ENCODE data around the gene COL9A3. TPM values are rescaled to one million over a fixed set of nuclear protein-coding genes. Genes with fewer than 3 reads are reported as not detected.

The COL9A3 gene
- 0.14 and 1.7 TPM in 2 replicates for total RNA-seq

DNA sequence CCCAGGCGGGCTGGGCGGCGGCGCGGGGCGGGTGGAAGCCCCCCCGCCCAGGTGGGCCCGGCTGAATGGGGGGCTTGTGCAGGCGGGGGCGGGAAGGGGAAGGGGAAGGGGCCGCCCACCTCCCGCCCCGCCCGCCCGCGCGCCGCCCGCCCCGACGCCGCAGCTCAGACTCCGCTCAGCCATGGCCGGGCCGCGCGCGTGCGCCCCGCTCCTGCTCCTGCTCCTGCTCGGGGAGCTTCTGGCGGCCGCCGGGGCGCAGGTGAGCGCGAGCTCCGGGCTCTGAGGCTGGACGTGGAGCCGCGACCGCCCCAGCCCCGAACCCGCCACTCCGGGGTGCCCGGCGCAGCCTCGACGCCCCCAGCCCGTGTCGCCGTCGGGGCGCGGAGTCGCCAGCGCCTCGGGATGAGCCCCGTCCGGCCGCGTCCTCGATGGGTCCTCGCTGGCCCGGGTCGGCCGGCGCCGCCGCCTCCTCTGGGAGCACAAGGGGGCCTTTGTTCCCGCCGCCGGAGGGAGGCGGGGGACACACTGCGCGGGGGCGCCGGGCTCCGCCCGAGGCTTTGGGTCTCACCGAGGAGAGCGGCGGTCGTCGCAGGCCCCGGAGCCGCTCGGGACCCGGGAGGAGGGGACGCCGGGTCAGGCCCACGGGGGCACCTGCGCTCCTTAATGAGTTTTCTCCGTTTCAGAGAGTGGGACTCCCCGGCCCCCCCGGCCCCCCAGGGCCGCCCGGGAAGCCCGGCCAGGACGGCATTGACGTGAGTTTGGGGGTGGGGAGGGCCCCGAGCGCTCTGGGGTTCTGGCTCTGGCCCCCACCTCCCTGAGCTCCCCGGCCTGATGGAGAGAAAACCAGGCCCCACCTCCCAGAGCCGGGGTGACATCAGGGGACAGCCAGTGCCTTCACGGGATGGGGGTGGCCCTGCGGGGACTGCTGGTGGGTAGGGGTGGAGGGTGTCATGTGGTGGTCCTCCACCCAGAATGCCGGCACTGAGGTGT lies at the start of gene COL9A3:
COL9A3 (plus strand) TSS at position 167 of the 990 bp plus-strand sequence; CDS start at position 182, 15 bp downstream.

DNA sequence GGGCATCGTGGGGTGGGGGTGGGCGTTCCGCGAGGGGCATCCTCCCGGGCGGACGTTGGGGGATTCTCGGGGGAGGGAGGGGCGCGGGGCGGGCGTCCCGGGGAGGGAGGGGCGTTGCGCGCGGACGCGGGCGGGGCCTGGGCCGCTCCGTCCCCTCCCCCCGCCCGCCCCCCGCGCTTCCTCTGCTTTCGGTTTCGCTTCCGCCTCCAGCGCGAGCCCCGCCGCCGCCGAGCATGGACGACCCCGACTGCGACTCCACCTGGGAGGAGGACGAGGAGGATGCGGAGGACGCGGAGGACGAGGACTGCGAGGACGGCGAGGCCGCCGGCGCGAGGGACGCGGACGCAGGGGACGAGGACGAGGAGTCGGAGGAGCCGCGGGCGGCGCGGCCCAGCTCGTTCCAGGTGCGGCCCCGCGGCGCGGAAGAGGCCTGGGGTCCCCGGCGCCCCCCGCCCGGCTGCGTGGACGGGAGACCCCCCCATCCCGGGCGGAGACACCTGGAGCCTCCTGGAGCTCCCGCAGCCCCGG lies 12.2 kb upstream of the COL9A3 start, which contains the start of gene OGFR:
OGFR (plus strand) TSS at position 209 of the 528 bp plus-strand sequence; CDS start at position 234, 25 bp downstream.

DNA sequence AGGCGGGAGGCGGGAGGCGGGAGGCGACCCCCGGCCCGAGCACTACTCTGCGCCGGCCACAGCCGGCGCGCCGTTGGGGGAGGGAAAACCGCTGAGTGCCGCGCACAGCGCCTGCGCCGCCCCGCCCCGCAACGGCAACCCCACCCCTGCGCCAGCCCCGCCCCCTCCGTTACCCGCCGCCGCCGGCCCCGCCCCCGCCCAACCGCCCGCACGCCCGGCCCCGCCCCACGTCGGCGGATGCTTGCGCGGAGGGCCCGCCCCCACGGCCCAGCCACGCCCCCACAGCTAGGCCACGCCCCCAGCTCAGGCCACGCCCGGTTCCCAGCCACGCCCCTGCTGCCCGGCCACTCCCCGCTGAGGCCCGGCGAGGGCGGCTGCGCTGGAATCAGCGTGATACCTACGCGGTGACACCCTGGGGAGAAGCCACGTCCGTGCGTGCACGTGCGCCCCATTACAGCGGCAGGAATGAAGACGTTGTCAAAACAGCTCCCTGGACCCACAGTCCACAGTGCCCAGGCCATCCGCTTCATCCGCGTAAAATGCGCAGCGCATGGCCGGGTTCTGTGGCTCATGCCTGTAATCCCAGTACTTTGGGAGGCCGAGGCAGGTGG lies 45.0 kb downstream of the COL9A3 start, which contains the start of gene TCFL5:
TCFL5 (minus strand) TSS at position 97 of the 611 bp plus-strand sequence. CDS start 152 bp downstream, outside the sequence.

Other genes starting within 250 kb of the COL9A3 start
- gene SLCO4A1, start 174.5 kb upstream of the COL9A3 start, total RNA-seq = 0.57 and 4.8 TPM in 2 replicates
- gene NTSR1, start 108.2 kb upstream of the COL9A3 start, total RNA-seq = under 0.01 TPM in 1 of 2 replicates, not detected in the other
- gene MRGBP, start 20.6 kb upstream of the COL9A3 start, total RNA-seq = 15.7 and 24.3 TPM in 2 replicates
- gene OGFR, start 12.2 kb upstream of the COL9A3 start, total RNA-seq = 13.7 and 26.3 TPM in 2 replicates
- gene TCFL5, start 44.8 kb downstream of the COL9A3 start, total RNA-seq = 12.0 and 13.7 TPM in 2 replicates
- 28.7 and 43.3 TPM in 2 replicates for gene DIDO1, start 109.5 kb downstream of the COL9A3 start, total RNA-seq
- 59.8 and 62.5 TPM in 2 replicates for gene GID8, start 121.1 kb downstream of the COL9A3 start, total RNA-seq
- gene SLC17A9, start 135.7 kb downstream of the COL9A3 start, total RNA-seq = 0.28 TPM in 1 of 2 replicates, not detected in the other
- not detected in 2 replicates for gene BHLHE23, start 189.9 kb downstream of the COL9A3 start, total RNA-seq